GM12892 (cell line): ENCODE measurements around the gene DPF3.

ENCODE experiments used
- DNase-seq: peaks from one replicate; pipeline ENCODE4 v3.0.0; 2011; ENCODE audit not compliant: insufficient read length
- FAIRE-seq: peaks from 2 replicates; lab custom pipeline; 2011; peaks lifted over from hg19 to GRCh38; lab: Jason Lieb, UNC
- POLR2A ChIP-seq: IDR thresholded peaks from 2 replicates; pipeline ENCODE4 v1.6.1; 2011; ENCODE audit warnings: low read depth, low read length, control low read depth
- POLR2AphosphoS5 ChIP-seq: IDR thresholded peaks from 2 replicates; pipeline ENCODE4 v1.6.1; 2011; ENCODE audit warnings: low read depth, low read length, control low read depth
- TAF1 ChIP-seq: IDR thresholded peaks from 2 replicates; pipeline ENCODE4 v1.6.1; 2011; ENCODE audit warnings: low read depth, mild to moderate bottlenecking, control low read depth, low read length, borderline replicate concordance

The DPF3 gene

GRCh38 chr14:72607386-72608130 is 286.3 kb downstream of the DPF3 start:
- FAIRE-seq (peak; percentile 27), DNase-seq (no peak)
- TF ChIP-seq POLR2A (no peak), TAF1 (no peak), POLR2AphosphoS5 (no peak)

GRCh38 chr14:72606879-72607278 is 287.0 kb downstream of the DPF3 start:
- TF ChIP-seq TAF1 = no peak
- TF ChIP-seq POLR2AphosphoS5 = no peak
- no peak for TF ChIP-seq POLR2A
- FAIRE-seq (no peak), DNase-seq (no peak)

GRCh38 chr14:72605921-72606220 is 288.0 kb downstream of the DPF3 start:
- DNase-seq (no peak), FAIRE-seq (no peak)
- TF ChIP-seq POLR2A (no peak), TAF1 (no peak), POLR2AphosphoS5 (no peak)

DNA sequence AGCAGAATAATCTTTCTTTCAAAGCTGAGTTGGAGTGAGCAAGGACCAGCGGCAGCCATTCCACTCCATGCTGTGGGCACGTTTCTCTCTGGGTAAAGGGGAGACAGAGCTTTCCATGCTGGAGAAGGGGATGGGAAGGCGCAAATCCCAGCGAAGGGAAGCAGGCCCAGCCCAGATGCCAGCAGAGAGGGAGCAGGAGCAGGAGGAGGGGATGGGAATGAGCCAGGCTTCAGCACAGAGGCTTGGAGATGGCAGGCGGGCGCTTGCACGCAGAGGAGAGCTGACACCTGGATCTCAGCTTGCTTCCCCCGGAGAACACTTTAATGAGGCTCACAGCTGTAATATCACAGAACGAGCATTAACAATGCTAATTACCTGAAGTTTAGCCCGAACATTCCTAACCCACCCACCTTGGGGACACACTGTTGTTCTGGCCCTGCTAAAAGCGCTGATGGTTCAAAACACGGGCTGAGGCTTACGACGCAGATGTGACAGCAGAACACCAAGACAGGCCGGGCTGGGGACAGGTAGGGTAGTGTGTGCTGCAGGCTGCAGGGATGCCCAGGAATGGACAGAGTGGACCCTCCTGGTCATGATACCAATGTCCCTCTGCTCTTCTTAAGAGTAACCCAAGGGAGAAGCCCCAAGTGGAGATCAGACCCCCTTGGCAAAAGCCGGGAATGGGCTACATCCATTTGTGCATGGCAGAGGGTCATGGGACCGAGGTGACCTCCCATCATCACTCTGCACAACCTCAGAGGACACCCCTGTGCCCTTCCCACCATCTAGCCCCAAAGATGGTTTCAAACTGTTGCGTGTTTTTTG is 288.6 kb downstream of the DPF3 start:
- FAIRE-seq (no peak), DNase-seq (no peak)
- TF ChIP-seq POLR2AphosphoS5 (no peak), POLR2A (no peak), TAF1 (no peak)

DNA sequence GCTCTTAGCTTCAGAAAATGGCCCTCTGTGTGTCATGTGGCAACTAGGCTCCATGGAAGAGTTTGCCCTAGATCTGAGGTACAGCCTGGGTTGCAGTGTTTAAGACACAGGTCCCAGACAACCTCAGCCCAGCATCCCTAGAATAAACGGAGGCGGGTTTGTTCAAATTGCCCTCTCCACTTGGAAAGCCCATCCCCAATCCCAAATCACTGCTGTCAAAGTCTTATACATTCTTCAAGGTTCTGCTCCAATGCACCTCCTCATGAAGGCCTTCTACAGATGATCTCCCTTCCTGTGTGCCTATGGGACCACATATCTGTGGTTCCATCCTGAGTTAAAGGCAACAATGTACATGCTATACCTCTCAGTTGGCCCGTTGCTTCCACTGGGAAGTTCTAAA is 289.8 kb downstream of the DPF3 start:
- TF ChIP-seq POLR2AphosphoS5 = no peak
- TF ChIP-seq POLR2A = no peak
- TF ChIP-seq TAF1 = no peak
- FAIRE-seq = no peak

DNA sequence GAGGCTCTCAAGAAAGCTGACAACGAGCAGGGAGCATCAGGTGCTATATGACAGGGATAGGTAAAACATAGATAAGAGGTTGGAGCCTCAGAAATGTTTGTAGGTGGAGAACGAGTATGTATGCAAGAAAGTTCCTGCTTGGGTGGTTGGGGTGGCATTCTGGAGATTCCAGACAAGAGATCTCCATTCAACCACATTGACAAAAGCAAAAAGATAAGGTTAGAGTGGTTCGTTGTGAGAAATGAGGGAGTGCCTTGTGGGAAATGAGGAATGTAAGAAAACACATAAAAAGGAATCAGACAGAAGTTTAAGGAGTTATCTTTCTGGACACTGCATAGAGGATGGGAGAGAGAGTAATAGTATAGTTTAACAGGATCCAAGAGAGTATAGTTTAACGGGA is 290.3 kb downstream of the DPF3 start:
- no peak for FAIRE-seq
- TF ChIP-seq POLR2A = no peak
- DNase-seq = no peak

More for the DNA sequence above, 289.8 kb downstream of the DPF3 start:
- no peak for DNase-seq

DNA sequence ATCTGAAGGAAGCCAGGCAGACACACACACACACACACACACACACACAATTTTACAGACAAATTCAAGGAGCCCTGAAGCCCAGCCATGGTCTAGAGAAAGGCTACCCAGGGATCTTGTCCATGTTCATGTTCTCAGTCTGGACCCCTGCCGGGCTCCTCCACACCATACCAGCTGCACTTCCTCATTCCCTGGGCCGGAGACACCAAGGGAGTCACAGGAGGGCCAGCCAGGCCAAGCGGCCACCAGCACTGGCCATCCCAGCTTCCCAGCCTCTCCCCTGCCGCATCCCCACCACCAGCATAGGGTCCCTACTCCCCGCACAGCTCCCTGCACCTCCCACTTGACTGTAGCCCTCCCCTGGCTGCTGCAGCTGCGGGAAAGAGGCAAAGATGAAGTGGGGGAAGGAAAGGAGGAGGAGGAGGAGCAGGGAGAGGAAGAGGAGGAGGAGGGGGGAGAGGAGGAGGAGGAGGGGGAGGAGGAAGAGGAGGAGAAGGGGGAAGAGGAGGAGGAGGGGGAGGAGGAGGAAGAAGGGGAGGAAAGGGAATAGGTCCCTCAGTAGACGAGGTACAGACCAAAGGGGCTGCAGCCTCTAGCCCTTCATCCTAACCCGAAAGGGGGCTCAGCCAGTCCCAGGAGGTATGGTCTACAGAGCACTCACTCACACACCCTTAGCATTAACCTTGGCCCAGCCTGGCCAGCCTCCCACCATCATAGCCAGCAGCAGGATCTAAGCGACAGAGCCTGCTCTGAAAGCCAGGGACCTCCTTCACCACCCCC is 293.2 kb downstream of the DPF3 start:
- TF ChIP-seq POLR2AphosphoS5 = no peak
- no peak for TF ChIP-seq TAF1
- TF ChIP-seq POLR2A = no peak
- DNase-seq = no peak
- no peak for FAIRE-seq

DNA sequence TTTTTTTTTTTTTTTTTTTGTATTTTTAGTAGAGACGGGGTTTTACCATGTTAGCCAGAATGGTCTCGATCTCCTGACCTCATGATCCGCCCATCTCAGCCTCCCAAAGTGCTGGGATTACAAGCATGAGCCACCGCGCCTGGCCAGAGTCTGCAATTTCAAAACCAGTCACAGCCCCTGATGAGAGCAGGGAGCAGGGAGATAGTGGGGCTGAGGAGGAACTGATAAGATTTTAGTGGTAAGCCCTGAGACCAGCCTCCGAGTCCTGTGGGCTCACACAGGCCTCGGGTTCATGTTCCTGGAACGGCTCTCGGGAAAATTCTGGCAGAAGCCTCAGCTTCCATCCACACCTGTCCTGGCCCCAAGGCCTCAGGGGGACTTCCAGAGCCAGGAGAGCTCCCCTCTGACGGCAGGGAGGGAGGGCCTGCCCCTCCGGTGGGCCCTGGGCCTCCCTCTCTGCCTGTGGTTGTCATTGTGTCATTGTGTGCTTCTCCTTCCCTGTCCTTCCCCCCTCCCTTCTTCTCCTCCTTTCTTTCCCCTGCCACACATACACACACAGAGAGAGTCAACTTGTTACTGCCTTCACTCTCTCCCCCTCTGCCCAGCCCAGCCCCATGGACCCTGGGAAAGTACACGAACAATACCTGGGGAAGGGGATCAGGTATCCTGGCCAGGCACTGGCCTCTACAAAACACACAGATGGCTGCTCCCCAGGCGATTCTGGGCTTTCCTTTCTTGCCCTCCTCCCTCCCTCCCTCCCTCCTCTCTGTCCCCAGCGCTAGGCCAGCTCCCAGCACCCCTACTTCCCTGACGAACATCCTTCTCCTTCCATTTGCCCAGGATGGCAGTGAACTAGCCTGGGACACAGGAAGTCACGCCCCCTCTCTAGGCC is 294.1 kb downstream of the DPF3 start:
- TF ChIP-seq POLR2A (no peak), POLR2AphosphoS5 (no peak), TAF1 (no peak)
- DNase-seq (no peak), FAIRE-seq (peak; percentile 72)

DNA sequence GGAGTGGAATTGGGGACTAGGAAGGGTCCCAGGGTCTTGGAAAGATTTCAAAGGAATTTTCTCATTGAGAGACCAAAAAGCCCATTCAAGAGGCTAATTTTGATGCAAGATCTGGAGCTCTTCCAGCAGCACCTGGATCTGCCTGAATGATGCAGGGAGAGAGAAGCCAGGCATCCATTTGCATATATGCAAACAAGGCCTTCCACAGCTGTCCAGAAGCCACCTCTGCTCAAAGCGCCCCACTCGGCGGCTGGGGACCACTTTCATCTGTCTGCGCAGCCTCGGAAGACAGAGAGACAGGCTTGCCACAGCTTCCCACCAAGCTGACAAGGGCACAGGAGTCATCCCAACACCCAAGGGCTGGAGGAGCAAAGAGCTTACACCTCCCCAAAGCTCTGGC is 295.6 kb downstream of the DPF3 start:
- DNase-seq = no peak
- TF ChIP-seq POLR2A = peak; percentile 58; the same call in 1 of the 2 replicates
- TF ChIP-seq TAF1 = no peak
- FAIRE-seq = peak; percentile 90

- no peak for TF ChIP-seq POLR2A
- no peak for TF ChIP-seq TAF1
- TF ChIP-seq POLR2AphosphoS5 = no peak
- FAIRE-seq (peak; percentile 14), DNase-seq (no peak)
Observed at GRCh38 chr14:72597252-72598233, 296.4 kb downstream of the DPF3 start.
